SK-N-MC (cell line): ENCODE results near the gene SLC26A8.
A peak's percentile ranks its signal among the peaks of the same experiment; 100 is the strongest.

Experiments
- DNase-seq: peaks from one replicate; pipeline ENCODE4 v3.0.0-alpha.2; 2011; ENCODE audit warnings: low read depth, low spot score
- H3K27ac ChIP-seq: fragments of 200-600 bp; sonication (generic); 2 replicates; pipeline ENCODE4 v1.5.1; 2016; ENCODE audit warnings: mixed run types
- H3K36me3 ChIP-seq: fragments of 200-600 bp; sonication (generic); 2 replicates; pipeline ENCODE4 v1.6.1; 2017; ENCODE audit warnings: antibody characterized with exemption, low read length, mixed read lengths; ENCODE audit not compliant: insufficient read depth
- H3K4me3 ChIP-seq: fragments of 200-600 bp; sonication (generic); 2 replicates; pipeline ENCODE4 v1.5.1; 2016
- H3K9ac ChIP-seq: fragments of 200-600 bp; sonication (generic); 2 replicates; pipeline ENCODE4 v1.8.0; 2017; ENCODE audit warnings: mixed run types, mixed read lengths; ENCODE audit not compliant: insufficient read length
- H3K9me3 ChIP-seq: fragments of 200-600 bp; sonication (generic); 2 replicates; pipeline ENCODE4 v1.6.1; 2017; ENCODE audit warnings: low read depth, mild to moderate bottlenecking, antibody characterized with exemption, low read length, moderate library complexity, mixed read lengths
- EZH2 ChIP-seq: fragments of 200-600 bp; sonication (generic); IDR thresholded peaks from one replicate; pipeline ENCODE4 v1.6.1; 2017; ENCODE audit warnings: antibody characterized with exemption
- FOXP2 ChIP-seq: optimal IDR thresholded peaks from 2 replicates; pipeline ENCODE3; 2011; ENCODE audit warnings: mild to moderate bottlenecking, moderate library complexity; ENCODE audit not compliant: insufficient read depth; ENCODE audit errors: extremely low read length, control extremely low read depth
- POLR2AphosphoS5 ChIP-seq: IDR thresholded peaks from 2 replicates; pipeline ENCODE4 v1.6.1; 2012; ENCODE audit warnings: mild to moderate bottlenecking, low read depth, low read length, borderline replicate concordance

The SLC26A8 gene

GRCh38 chr6:36028877-36029324 is 4.5 kb upstream of the SLC26A8 start:
- DNase-seq, result peak; percentile 77
- Histone ChIP-seq H3K9ac (peak overlapping the region; percentile 94), H3K9me3 (no peaks in the 10 kb centered on the region), H3K4me3 (peak overlapping the region; percentile 79), H3K36me3 (no peaks in the 10 kb centered on the region), H3K27ac (peak overlapping the region; percentile 86)
- TF ChIP-seq POLR2AphosphoS5 (peak; percentile 40; the same call in 1 of the 2 replicates), FOXP2 (no peak)

DNA sequence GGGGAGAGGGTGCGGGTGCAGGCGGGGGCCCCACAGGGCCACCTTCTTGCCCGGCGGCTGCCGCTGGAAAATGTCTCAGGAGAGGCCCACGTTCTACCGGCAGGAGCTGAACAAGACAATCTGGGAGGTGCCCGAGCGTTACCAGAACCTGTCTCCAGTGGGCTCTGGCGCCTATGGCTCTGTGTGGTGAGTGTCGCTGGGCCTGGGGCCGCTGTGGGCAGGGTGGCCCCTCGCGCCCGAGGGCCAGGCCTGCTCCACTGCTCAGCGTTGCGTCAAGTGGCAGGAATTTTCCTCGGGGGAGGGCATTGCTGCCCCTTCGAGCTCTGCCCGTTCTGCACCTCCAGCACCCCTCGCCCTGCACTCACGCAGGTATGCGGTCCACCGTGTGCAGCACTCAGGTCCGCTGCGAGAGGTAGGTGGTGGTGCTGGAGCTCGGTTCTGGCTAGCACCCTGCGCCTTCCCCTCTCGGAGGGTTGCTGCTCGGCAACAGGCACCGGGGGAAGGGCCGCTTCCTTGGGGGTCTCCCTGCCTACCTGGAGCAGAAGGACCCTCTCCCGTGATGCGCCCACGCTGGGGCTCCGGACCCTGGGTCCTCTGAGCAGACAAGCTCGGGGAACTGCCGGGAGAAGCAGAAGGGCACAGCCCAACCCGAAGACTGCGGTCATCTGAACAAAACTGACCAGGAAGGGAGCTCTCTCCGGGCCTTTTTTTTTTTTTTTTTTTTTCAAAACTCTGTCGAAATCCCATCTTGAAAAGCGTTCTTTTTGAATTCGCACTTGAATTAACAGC is 3.8 kb upstream of the SLC26A8 start:
- H3K27ac ChIP-seq, result peak overlapping the region; percentile 86
- TF ChIP-seq POLR2AphosphoS5, result no peak
- TF ChIP-seq FOXP2, result no peak
- no peak for TF ChIP-seq EZH2
- H3K9ac ChIP-seq, result peak overlapping the region; percentile 94
- H3K4me3 ChIP-seq, result peak overlapping the region; percentile 79
- no peaks in the 10 kb centered on the region for H3K36me3 ChIP-seq
- no peaks in the 10 kb centered on the region for H3K9me3 ChIP-seq
- DNase-seq, result no peak

DNA sequence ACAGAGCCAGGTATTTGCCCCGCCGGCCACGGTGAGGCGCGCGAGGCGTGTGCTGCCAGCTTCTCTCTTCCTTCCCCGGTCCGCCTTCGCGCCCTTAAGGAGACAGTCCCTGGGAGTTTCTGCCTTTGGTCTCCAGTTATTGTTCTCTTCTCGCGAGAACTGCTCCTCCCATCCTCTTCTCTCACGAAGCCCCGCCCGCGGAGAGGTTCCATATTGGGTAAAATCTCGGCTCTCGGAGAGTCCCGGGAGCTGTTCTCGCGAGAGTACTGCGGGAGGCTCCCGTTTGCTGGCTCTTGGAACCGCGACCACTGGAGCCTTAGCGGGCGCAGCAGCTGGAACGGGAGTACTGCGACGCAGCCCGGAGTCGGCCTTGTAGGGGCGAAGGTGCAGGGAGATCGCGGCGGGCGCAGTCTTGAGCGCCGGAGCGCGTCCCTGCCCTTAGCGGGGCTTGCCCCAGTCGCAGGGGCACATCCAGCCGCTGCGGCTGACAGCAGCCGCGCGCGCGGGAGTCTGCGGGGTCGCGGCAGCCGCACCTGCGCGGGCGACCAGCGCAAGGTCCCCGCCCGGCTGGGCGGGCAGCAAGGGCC is 3.2 kb upstream of the SLC26A8 start, which contains the start of gene MAPK14:
MAPK14 (plus strand) TSS at position 308 of the 587 bp plus-strand sequence. CDS start 350 bp downstream, outside the sequence.
- Histone ChIP-seq H3K4me3 (peak within 1 kb of the TSS; percentile 79), H3K27ac (peak within 1 kb of the TSS; percentile 86), H3K36me3 (no peaks in the 10 kb centered on the region), H3K9ac (peak within 1 kb of the TSS; percentile 94), H3K9me3 (no peaks in the 10 kb centered on the region)
- peak; percentile 99 for DNase-seq
- TF ChIP-seq FOXP2 (no peak), POLR2AphosphoS5 (peak; percentile 99), EZH2 (no peak)

GRCh38 chr6:36025932-36026327 is 1.5 kb upstream of the SLC26A8 start:
- H3K9ac ChIP-seq, result no peak overlapping the region
- no peak for TF ChIP-seq FOXP2
- no peak for TF ChIP-seq POLR2AphosphoS5
- no peak for TF ChIP-seq EZH2
- H3K27ac ChIP-seq, result no peak overlapping the region
- no peak overlapping the region for H3K4me3 ChIP-seq
- no peak for DNase-seq
- no peaks in the 10 kb centered on the region for H3K9me3 ChIP-seq
- H3K36me3 ChIP-seq, result no peaks in the 10 kb centered on the region

- no peak for TF ChIP-seq POLR2AphosphoS5
- no peak for TF ChIP-seq FOXP2
- no peak for TF ChIP-seq EZH2
- Histone ChIP-seq H3K27ac (no peak overlapping the region), H3K36me3 (no peaks in the 10 kb centered on the region), H3K9me3 (no peaks in the 10 kb centered on the region), H3K4me3 (no peak overlapping the region), H3K9ac (no peak overlapping the region)
- no peak for DNase-seq
Measured at GRCh38 chr6:36025260-36025931, 955 bp upstream of the SLC26A8 start.

GRCh38 chr6:36020154-36020553 is 4.3 kb downstream of the SLC26A8 start:
- no peaks in the 10 kb centered on the region for H3K9me3 ChIP-seq
- no peak overlapping the region for H3K4me3 ChIP-seq
- DNase-seq, result no peak
- no peak overlapping the region for H3K27ac ChIP-seq
- no peak overlapping the region for H3K9ac ChIP-seq
- H3K36me3 ChIP-seq, result no peaks in the 10 kb centered on the region
- TF ChIP-seq FOXP2 (no peak), EZH2 (no peak), POLR2AphosphoS5 (no peak)

DNA sequence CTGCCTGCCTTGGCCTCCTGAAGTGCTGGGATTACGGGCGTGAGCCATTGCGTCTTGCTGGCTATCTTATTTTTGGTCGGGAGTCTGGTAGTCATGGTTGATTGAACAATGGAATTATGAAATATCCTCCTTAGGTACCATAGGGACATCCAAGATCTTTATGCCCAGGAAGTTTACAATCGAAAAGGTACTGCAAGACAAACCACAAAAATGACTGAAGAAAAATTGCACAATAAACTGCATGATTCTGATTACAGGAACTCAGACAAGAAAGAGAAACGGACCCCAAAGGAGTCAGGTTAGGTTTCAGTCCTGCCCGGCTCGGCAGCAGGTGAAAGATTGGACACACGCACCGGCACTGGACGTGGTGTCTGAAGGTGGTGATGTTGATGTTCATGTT is 5.3 kb downstream of the SLC26A8 start:
- no peak for DNase-seq
- Histone ChIP-seq H3K27ac (no peak overlapping the region), H3K9ac (no peak overlapping the region), H3K9me3 (no peaks in the 10 kb centered on the region), H3K36me3 (no peaks in the 10 kb centered on the region), H3K4me3 (no peak overlapping the region)
- TF ChIP-seq POLR2AphosphoS5, result no peak
- TF ChIP-seq FOXP2, result no peak
- TF ChIP-seq EZH2, result no peak

DNA sequence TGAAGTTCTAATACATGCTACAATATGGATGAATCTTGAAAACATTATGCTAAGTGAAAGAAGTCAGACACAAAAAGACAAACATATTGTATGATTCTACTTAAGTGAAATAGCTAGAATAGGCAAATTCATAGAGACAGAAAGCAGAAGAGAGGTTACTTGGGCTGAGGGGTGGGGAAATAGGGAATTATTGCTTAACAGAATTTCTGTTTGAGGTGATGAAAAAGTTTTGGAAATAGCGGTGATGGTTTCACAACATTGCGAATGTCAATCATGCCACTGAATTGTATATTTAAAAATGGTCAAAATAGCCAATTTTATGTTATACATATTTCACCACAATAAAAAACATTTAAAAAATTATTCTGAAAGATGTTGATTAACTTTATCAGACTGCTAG is 6.1 kb downstream of the SLC26A8 start:
- no peak for DNase-seq
- no peaks in the 10 kb centered on the region for H3K9me3 ChIP-seq
- no peaks in the 10 kb centered on the region for H3K36me3 ChIP-seq
- TF ChIP-seq EZH2 (no peak), POLR2AphosphoS5 (no peak), FOXP2 (no peak)
- no peak overlapping the region for H3K27ac ChIP-seq
- H3K4me3 ChIP-seq, result no peak overlapping the region
- no peak overlapping the region for H3K9ac ChIP-seq

GRCh38 chr6:36015666-36016065 is 8.8 kb downstream of the SLC26A8 start:
- Histone ChIP-seq H3K36me3 (no peaks in the 10 kb centered on the region), H3K4me3 (no peak overlapping the region), H3K27ac (no peak overlapping the region), H3K9me3 (no peaks in the 10 kb centered on the region), H3K9ac (no peak overlapping the region)
- no peak for TF ChIP-seq FOXP2
- no peak for TF ChIP-seq EZH2
- DNase-seq, result no peak
